ENCODE results near the gene LGALS3. TPM values are rescaled to one million over a fixed set of nuclear protein-coding genes. Genes with fewer than 3 reads are reported as not detected.

Gene LGALS3
- total and polyA plus RNA-seq, 3 donors from 2014 or later, result 169 to 274 (median 224) TPM

DNA sequence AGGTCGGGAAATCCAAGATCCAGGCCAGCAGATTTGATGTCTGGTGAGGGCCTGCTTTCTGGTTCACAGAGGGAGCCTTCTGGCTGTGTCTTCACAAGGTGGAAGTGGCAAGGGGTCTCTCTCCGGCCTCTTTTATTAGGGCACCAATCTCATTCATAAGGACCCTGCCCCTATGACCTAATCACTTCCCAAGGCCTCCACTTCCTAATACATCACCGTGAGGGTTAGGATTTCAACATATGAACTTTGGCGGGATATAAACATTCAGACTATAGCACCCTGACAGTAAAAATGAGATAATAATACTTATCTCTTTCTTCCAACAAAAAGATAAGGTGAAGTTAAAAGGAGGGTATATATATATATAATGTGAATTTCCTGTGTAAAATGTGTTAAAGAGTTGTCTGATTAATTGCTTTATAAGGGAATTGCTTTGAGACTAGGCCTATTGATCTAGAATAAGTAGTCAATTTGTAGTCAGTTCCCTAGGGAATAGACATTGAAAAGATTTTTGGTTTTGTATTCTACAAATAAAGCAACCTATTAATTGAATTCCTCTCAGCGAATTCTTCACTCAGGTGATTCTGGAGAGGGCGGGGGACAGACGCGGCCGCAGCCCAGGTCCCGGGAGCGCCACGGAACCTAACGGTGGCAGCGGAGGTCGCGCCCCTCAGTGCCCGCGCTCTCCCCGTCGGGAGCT lies 516 bp upstream of the LGALS3 start:
- Histone ChIP-seq H3K27me3 (no peaks in the 10 kb centered on the region), H3K9me3 (no peaks in the 10 kb centered on the region), H3K4me3 (peak overlapping the region; percentile 85), H3K4me1 (peaks cover 25% of the 10 kb centered on the region), H3K36me3 (ENCODE audit: low read depth, missing control alignments) (no peaks in the 10 kb centered on the region), H3K27ac (peak overlapping the region; percentile 94 to 96)
- WGBS, 2 donors, result 17 to 25% methylated on average over 15 to 20 of the region's 20 CpGs
- no peak for DNase-seq
- intact Hi-C loops (cut with DNase I; ENCODE audit: low total_unique reads), result no loop called here
- no peak for TF ChIP-seq POLR2A (IDR thresholded peaks at IDR 0.05)

- WGBS, 2 donors, result 0 to 1% methylated on average over 6 to 32 of the region's 53 CpGs
- Histone ChIP-seq H3K4me3 (peak overlapping the region; percentile 85), H3K36me3 (ENCODE audit: low read depth, missing control alignments) (no peaks in the 10 kb centered on the region), H3K9me3 (no peaks in the 10 kb centered on the region), H3K27me3 (no peaks in the 10 kb centered on the region), H3K27ac (peak overlapping the region; percentile 94 to 96), H3K4me1 (peaks cover 25% of the 10 kb centered on the region)
- peak; percentile 67 for DNase-seq
- TF ChIP-seq CTCF (IDR thresholded peaks at IDR 0.05) (no peak), POLR2A (IDR thresholded peaks at IDR 0.05) (no peak)
- intact Hi-C loops (cut with DNase I; ENCODE audit: low total_unique reads), result no loop called here
Measured at GRCh38 chr14:55129428-55130195, 560 bp downstream of the LGALS3 start.

DNA sequence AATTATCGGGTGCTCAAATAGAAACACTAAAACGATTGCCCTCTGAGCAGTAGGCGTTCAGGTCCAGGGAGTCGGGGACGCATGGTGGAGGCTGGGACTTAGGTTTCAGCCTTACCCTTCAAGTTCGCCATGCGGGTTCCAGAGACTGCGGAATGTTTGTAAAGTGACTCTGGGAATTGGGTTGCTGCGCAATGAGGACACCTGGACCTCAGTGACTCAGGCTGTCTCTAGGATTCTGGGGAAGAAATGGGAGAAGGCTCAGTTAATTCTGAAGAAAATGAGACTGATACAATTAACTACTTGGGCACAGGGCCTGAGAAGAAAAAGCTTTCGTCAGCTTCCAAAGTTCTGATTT lies 1.1 kb downstream of the LGALS3 start:
- peak overlapping the region; percentile 94 to 96 for H3K27ac ChIP-seq
- H3K27me3 ChIP-seq, result no peaks in the 10 kb centered on the region
- no peaks in the 10 kb centered on the region for H3K36me3 ChIP-seq (ENCODE audit: low read depth, missing control alignments)
- peak overlapping the region; percentile 85 for H3K4me3 ChIP-seq
- intact Hi-C loops (cut with DNase I; ENCODE audit: low total_unique reads), result no loop called here
- no peak for DNase-seq
- WGBS, 2 donors, result 14 to 20% methylated on average over 10 of the region's 10 CpGs
- TF ChIP-seq CTCF (IDR thresholded peaks at IDR 0.05) (no peak), POLR2A (IDR thresholded peaks at IDR 0.05) (no peak)
- no peaks in the 10 kb centered on the region for H3K9me3 ChIP-seq
- H3K4me1 ChIP-seq, result peaks cover 20% of the 10 kb centered on the region

GRCh38 chr14:55131370-55132137 lies 2.5 kb downstream of the LGALS3 start:
- Histone ChIP-seq H3K4me1 (peaks cover 30% of the 10 kb centered on the region), H3K27ac (peak overlapping the region; percentile 15 to 50), H3K4me3 (no peak overlapping the region), H3K9me3 (no peaks in the 10 kb centered on the region), H3K36me3 (ENCODE audit: low read depth, missing control alignments) (no peaks in the 10 kb centered on the region), H3K27me3 (no peaks in the 10 kb centered on the region)
- intact Hi-C loops (cut with DNase I; ENCODE audit: low total_unique reads), result no loop called here
- DNase-seq, result no peak
- no peak for TF ChIP-seq POLR2A (IDR thresholded peaks at IDR 0.05)
- no peak for TF ChIP-seq CTCF (IDR thresholded peaks at IDR 0.05)
- 59 to 61% methylated on average over 7 of the region's 7 CpGs for WGBS, 2 donors

- H3K27me3 ChIP-seq, result no peaks in the 10 kb centered on the region
- peak overlapping the region in 1 of 2 donors; percentile 16 for H3K27ac ChIP-seq
- no peaks in the 10 kb centered on the region for H3K9me3 ChIP-seq
- H3K36me3 ChIP-seq (ENCODE audit: low read depth, missing control alignments), result no peaks in the 10 kb centered on the region
- intact Hi-C loops (cut with DNase I; ENCODE audit: low total_unique reads), result no loop called here
- WGBS, 2 donors, result 35 to 51% methylated on average over 4 of the region's 4 CpGs
- peak in 2 of 3 experiments; percentile 20 to 56 for TF ChIP-seq CTCF (IDR thresholded peaks at IDR 0.05)
- no peak for TF ChIP-seq POLR2A (IDR thresholded peaks at IDR 0.05)
- peaks cover 46% of the 10 kb centered on the region for H3K4me1 ChIP-seq
- H3K4me3 ChIP-seq, result no peak overlapping the region
- peak; percentile 60 for DNase-seq
Measured at GRCh38 chr14:55133416-55133815, 4.4 kb downstream of the LGALS3 start.
